K562 (cell line): ENCODE measurements around the gene ERCC1. TPM values are rescaled to one million over a fixed set of nuclear protein-coding genes. Genes with fewer than 3 reads are reported as not detected.

Source experiments
- ARID3A ChIP-seq: IDR thresholded peaks from 2 replicates; pipeline ENCODE4 v1.6.1; 2012; ENCODE audit warnings: low read depth, low read length, improper control_type of control experiment, borderline replicate concordance
- ATF3 ChIP-seq, 2 experiments: fragments of 450-650 bp in 1 of 2; sonication (generic) in 1 of 2; formaldehyde crosslinking in 1 of 2; IDR thresholded peaks in 1 of 2; conservative IDR thresholded peaks in 1 of 2; 2 replicates each; pipeline versions ENCODE4 v1.6.1 to v1.8.1; 2016 to 2023; ENCODE audit warnings: mild to moderate bottlenecking in 2 of 2, moderate library complexity in 2 of 2, inconsistent platforms in 1 of 2, missing genetic modification reagents in 1 of 2
- CBX8 ChIP-seq: fragments of 200-600 bp; sonication (generic); IDR thresholded peaks from 2 replicates; pipeline ENCODE4 v1.6.1; 2012; ENCODE audit warnings: borderline replicate concordance, mixed run types, low read depth, mild to moderate bottlenecking, moderate library complexity, mixed read lengths, low read length, control low read depth, inconsistent platforms; ENCODE audit not compliant: poor library complexity, severe bottlenecking; ENCODE audit errors: extremely low read depth
- DACH1 ChIP-seq: fragments of 450-650 bp; IDR thresholded peaks from 2 replicates; pipeline ENCODE4 v1.6.1; 2018; ENCODE audit not compliant: partially characterized antibody
- FOXP1 ChIP-seq: sonication (generic); formaldehyde crosslinking; IDR thresholded peaks from 2 replicates; pipeline ENCODE4 v1.8.0; 2022; ENCODE audit warnings: mild to moderate bottlenecking, missing genetic modification reagents
- JUND ChIP-seq, 2 experiments: IDR thresholded peaks; 2 replicates in 1 of 2; 3 replicates in 1 of 2; pipeline ENCODE4 v1.6.1; 2011; ENCODE audit warnings: borderline replicate concordance in 2 of 2, low read depth in 2 of 2, low read length in 2 of 2, improper control_type of control experiment in 1 of 2, missing biosample characterization in 1 of 2, missing genetic modification characterization in 1 of 2, missing genetic modification reagents in 1 of 2
- MAFF ChIP-seq: IDR thresholded peaks from 2 replicates; pipeline ENCODE4 v1.6.1; 2012; ENCODE audit warnings: low read length, improper control_type of control experiment
- MCM7 ChIP-seq, 2 experiments: fragments of 450-650 bp; IDR thresholded peaks; 2 replicates each; pipeline ENCODE4 v1.6.1; 2016 to 2018
- MEF2A ChIP-seq: IDR thresholded peaks from 2 replicates; pipeline ENCODE4 v1.6.1; 2011; ENCODE audit warnings: low read depth, mild to moderate bottlenecking, low read length, moderate library complexity; ENCODE audit not compliant: control insufficient read depth
- MYNN ChIP-seq, 2 experiments: sonication (generic); formaldehyde crosslinking in 1 of 2; IDR thresholded peaks; 2 replicates each; pipeline versions ENCODE4 v1.5.0 to v1.6.1; 2016 to 2020; ENCODE audit warnings: antibody characterized with exemption in 1 of 2, missing genetic modification reagents in 1 of 2
- POLR2A ChIP-seq: fragments of 450-650 bp; conservative IDR thresholded peaks from 2 replicates; pipeline ENCODE4 v1.6.1; 2016
- SMC3 ChIP-seq: conservative IDR thresholded peaks from 2 replicates; pipeline ENCODE4 v1.6.1; 2011; ENCODE audit warnings: low read depth, low read length, improper control_type of control experiment; ENCODE audit not compliant: insufficient read depth
- SP1 ChIP-seq: sonication (generic); formaldehyde crosslinking; IDR thresholded peaks from 2 replicates; pipeline ENCODE4 v1.8.1; 2022; ENCODE audit warnings: mild to moderate bottlenecking, missing genetic modification reagents
- VEZF1 ChIP-seq: fragments of 200-800 bp; sonication (Bioruptor generic); IDR thresholded peaks from 2 replicates; pipeline ENCODE4 v1.6.1; 2017; ENCODE audit warnings: missing genetic modification characterization, missing compliant biosample characterization
- YY1 ChIP-seq, 3 experiments: IDR thresholded peaks; 2 replicates each; pipeline ENCODE4 v1.6.1; 2011; ENCODE audit warnings: low read length in 2 of 3, mild to moderate bottlenecking in 2 of 3, moderate library complexity in 2 of 3, borderline replicate concordance in 1 of 3, control low read depth in 1 of 3, low read depth in 1 of 3; ENCODE audit not compliant: insufficient read depth in 3 of 3, insufficient replicate concordance in 2 of 3, control insufficient read depth in 1 of 3, insufficient read length in 1 of 3; ENCODE audit errors: extremely low read depth in 1 of 3
- ZNF764 ChIP-seq: fragments of 250-450 bp; sonication (Bioruptor Pico); IDR thresholded peaks from 2 replicates; pipeline ENCODE4 v1.4.0; 2020; ENCODE audit warnings: low read depth, mild to moderate bottlenecking, moderate library complexity
- polyA plus RNA-seq, 8 experiments: library from polyadenylated mRNA; depleted of rRNA in 4 of 8; stranded (reverse) in 5 of 8; unstranded in 3 of 8; fragments of >200 nt; fragmentation: Nextera tagmentation in 2 of 8; fragmentation: Illumina TruSeq in 1 of 8; extraction: Ambion mirVana in 2 of 8; extraction: Trizol in 1 of 8; gene quantifications; 2 replicates each; pipeline versions ENCODE4 v1.2.1 to v1.2.3, GENCODE V29; 2011 to 2014; ENCODE audit warnings: inconsistent platforms in 1 of 8, missing spikeins in 1 of 8
- total RNA-seq, 7 experiments: library from RNA; depleted of rRNA in 6 of 7; stranded (reverse); fragments of >200 nt in 6 of 7; fragmentation: Illumina TruSeq in 2 of 7; extraction: Trizol in 2 of 7; gene quantifications; 2 replicates each; pipeline versions ENCODE4 v1.2.1 to v1.2.3, GENCODE V29; 2011 to 2021; ENCODE audit warnings: low replicate concordance in 1 of 7

ERCC1 gene
- total and polyA plus RNA-seq, 9 of the 15 experiments (the other 6 are each of a cell fraction or from before 2014, with no cell fraction given), result 9.3 to 92.6 (median 60.0) TPM

- TF ChIP-seq DACH1 (peak; percentile 26), MYNN (IDR thresholded peaks at IDR 0.05) (peak; percentile 82), MYNN (CRISPR knock-in tag; IDR thresholded peaks at IDR 0.05) (no peak), POLR2A (peak; percentile 48; the same call in 1 of the 2 replicates), YY1 (IDR thresholded peaks at IDR 0.05; ENCODE audit: borderline replicate concordance in 1 of 3, control insufficient read depth in 1 of 3, extremely low read depth in 1 of 3, insufficient read depth in 3 of 3, insufficient read length in 1 of 3, insufficient replicate concordance in 2 of 3, low read depth in 1 of 3, low read length in 2 of 3) (peak; percentile 35 to 92 (median 91)), SP1 (CRISPR knock-in tag) (peak; percentile 30; the same call in 1 of the 2 replicates), MCM7 (IDR thresholded peaks at IDR 0.05) (no peak), FOXP1 (peak; percentile 21; the same call in 1 of the 2 replicates), ARID3A (no peak), JUND (IDR thresholded peaks at IDR 0.05; ENCODE audit: borderline replicate concordance, low read depth, low read length) (peak; percentile 89), JUND (tag; IDR thresholded peaks at IDR 0.05; ENCODE audit: borderline replicate concordance, low read depth, low read length) (peak; percentile 51; the same call in 1 of the 3 replicates), ZNF764 (CRISPR knock-in tag) (no peak), ATF3 (IDR thresholded peaks at IDR 0.05) (peak; percentile 57; the same call in 1 of the 2 replicates), ATF3 (CRISPR knock-in tag; conservative IDR thresholded peaks at IDR 0.05) (0 out of 2 replicates have a peak, but pooled peaks have one; percentile 41), MEF2A (peak; percentile 100), VEZF1 (peak; percentile 100), MAFF (no peak), SMC3 (peak; percentile 80), CBX8 (no peak)
Measured at GRCh38 chr19:45439569-45440258, 16.0 kb upstream of the ERCC1 start (continued).
